HG02981 (cell line): ENCODE results near the gene TSPEAR.
"Not testable (repeated sequence)": the region's sequence is repeated elsewhere in the genome, so short reads cannot be mapped to it uniquely, and the experiment has no call there.

Experiments used
- ATAC-seq: cut with Tn5 transposase; IDR thresholded peaks from one replicate; pipeline ENCODE4 v1.9.1; 2021; ENCODE audit warnings: mild to moderate bottlenecking, moderate library complexity; ENCODE audit not compliant: unreplicated experiment

The TSPEAR gene

GRCh38 chr21:44656868-44657267 lies 54.5 kb downstream of the TSPEAR start:
- ATAC-seq, result no peak

GRCh38 chr21:44654576-44655175 lies 56.7 kb downstream of the TSPEAR start, which contains the start of gene KRTAP12-4:
TSS of gene KRTAP12-4 (minus strand) at chr21:44654659. CDS start at chr21:44654614, 45 bp downstream.
- ATAC-seq, result no peak

- no peak for ATAC-seq
Observed at GRCh38 chr21:44653656-44654575, 57.5 kb downstream of the TSPEAR start.

- ATAC-seq, result no peak
Observed at GRCh38 chr21:44653123-44653522, 58.2 kb downstream of the TSPEAR start.

- no peak for ATAC-seq
Observed at GRCh38 chr21:44650973-44651675, 60.2 kb downstream of the TSPEAR start.

- ATAC-seq, result no peak
Observed at GRCh38 chr21:44650265-44650972, 61.0 kb downstream of the TSPEAR start.

- no peak for ATAC-seq
Observed at GRCh38 chr21:44649521-44650100, 61.8 kb downstream of the TSPEAR start.

GRCh38 chr21:44648557-44649311 lies 62.6 kb downstream of the TSPEAR start:
- ATAC-seq, result no peak

GRCh38 chr21:44647222-44647552 lies 64.2 kb downstream of the TSPEAR start:
- no peak for ATAC-seq

GRCh38 chr21:44646366-44647221 lies 64.8 kb downstream of the TSPEAR start, which contains the start of gene KRTAP10-11:
TSS of gene KRTAP10-11 (plus strand) at chr21:44646414. CDS start at chr21:44646459, 45 bp downstream.
- ATAC-seq, result not testable (repeated sequence)

GRCh38 chr21:44644878-44645277 lies 66.5 kb downstream of the TSPEAR start:
- ATAC-seq, result no peak

- ATAC-seq, result no peak
Observed at GRCh38 chr21:44643741-44644310, 67.5 kb downstream of the TSPEAR start.

- no peak for ATAC-seq
Observed at GRCh38 chr21:44640761-44641160, 70.6 kb downstream of the TSPEAR start.

- ATAC-seq, result no peak
Observed at GRCh38 chr21:44639331-44639655, 72.1 kb downstream of the TSPEAR start.

GRCh38 chr21:44638506-44639330 lies 72.7 kb downstream of the TSPEAR start:
- ATAC-seq, result not testable (repeated sequence)

- ATAC-seq, result not testable (repeated sequence)
Observed at GRCh38 chr21:44637851-44638348, 73.5 kb downstream of the TSPEAR start.

GRCh38 chr21:44637018-44637850 lies 74.1 kb downstream of the TSPEAR start, which contains the start of gene KRTAP10-10:
TSS of gene KRTAP10-10 (plus strand) at chr21:44637356. CDS start at chr21:44637418, 62 bp downstream.
- ATAC-seq, result no peak
